Stimulated activated memory B cell treated with anti-CD40 and anti-IgM and Interleukin-4, amounts not matched to agents 10 μg/mL and 1 μg/mL and 100 μg/mL, for 72 hours (primary cell): Measurements from ENCODE around the gene MAP3K3.

ENCODE experiments used
- ATAC-seq: fragments of 150-1000 bp; cut with Tn5 transposase; 2 replicates; pipeline ENCODE4 v1.10.0; 2021
- H3K27ac Mint-ChIP-seq: one replicate; pipeline ENCODE4 v1.8.0; 2022; ENCODE audit warnings: mild to moderate bottlenecking, mixed read lengths
- H3K27me3 Mint-ChIP-seq: one replicate; pipeline ENCODE4 v1.8.0; 2022; ENCODE audit warnings: mixed read lengths
- H3K36me3 Mint-ChIP-seq: one replicate; pipeline ENCODE4 v1.8.0; 2022; ENCODE audit warnings: mixed read lengths
- H3K4me1 Mint-ChIP-seq: one replicate; pipeline ENCODE4 v1.8.0; 2022; ENCODE audit warnings: mixed read lengths
- H3K4me3 Mint-ChIP-seq: one replicate; pipeline ENCODE4 v1.8.0; 2022; ENCODE audit warnings: mild to moderate bottlenecking, moderate library complexity, mixed read lengths
- H3K9me3 Mint-ChIP-seq: one replicate; pipeline ENCODE4 v1.8.0; 2022; ENCODE audit warnings: mixed read lengths

MAP3K3 gene

GRCh38 chr17:63692195-63692816 is 70.1 kb downstream of the MAP3K3 start:
- Mint-ChIP-seq H3K36me3 (peaks cover 49% of the 10 kb centered on the region), H3K4me1 (peaks cover 61% of the 10 kb centered on the region), H3K27me3 (no peaks in the 10 kb centered on the region), H3K9me3 (no peaks in the 10 kb centered on the region), H3K4me3 (no peak overlapping the region), H3K27ac (peak overlapping the region; percentile 83)
- ATAC-seq, result no peak

DNA sequence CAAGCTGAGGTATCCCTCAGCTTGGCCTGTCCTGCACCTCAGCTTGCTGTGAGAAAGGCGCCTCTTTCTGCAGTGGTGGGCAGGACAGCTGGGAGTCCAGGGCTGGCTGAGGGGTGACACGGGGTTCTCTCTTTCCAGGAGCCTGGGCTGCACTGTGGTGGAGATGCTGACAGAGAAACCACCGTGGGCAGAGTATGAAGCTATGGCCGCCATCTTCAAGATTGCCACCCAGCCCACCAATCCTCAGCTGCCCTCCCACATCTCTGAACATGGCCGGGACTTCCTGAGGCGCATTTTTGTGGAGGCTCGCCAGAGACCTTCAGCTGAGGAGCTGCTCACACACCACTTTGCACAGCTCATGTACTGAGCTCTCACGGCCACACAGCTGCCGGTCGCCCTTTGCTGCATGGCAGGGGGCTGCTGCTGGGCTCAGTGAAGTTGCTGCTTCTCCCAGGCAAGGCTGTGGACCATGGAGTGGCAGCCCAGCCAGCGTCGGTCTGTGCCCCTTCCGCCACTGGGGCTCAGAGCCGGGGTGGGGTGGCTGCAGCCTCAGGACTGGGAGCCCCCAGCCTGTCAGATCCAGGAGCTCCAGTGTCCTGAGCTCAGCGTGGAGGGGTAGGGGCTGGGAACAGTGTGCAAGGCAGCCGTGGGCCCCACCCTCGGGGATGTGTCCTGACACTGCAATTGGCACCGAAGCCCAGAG is 71.3 kb downstream of the MAP3K3 start:
- peaks cover 57% of the 10 kb centered on the region for H3K36me3 Mint-ChIP-seq
- no peak overlapping the region for H3K4me3 Mint-ChIP-seq
- peak overlapping the region; percentile 83 for H3K27ac Mint-ChIP-seq

DNA sequence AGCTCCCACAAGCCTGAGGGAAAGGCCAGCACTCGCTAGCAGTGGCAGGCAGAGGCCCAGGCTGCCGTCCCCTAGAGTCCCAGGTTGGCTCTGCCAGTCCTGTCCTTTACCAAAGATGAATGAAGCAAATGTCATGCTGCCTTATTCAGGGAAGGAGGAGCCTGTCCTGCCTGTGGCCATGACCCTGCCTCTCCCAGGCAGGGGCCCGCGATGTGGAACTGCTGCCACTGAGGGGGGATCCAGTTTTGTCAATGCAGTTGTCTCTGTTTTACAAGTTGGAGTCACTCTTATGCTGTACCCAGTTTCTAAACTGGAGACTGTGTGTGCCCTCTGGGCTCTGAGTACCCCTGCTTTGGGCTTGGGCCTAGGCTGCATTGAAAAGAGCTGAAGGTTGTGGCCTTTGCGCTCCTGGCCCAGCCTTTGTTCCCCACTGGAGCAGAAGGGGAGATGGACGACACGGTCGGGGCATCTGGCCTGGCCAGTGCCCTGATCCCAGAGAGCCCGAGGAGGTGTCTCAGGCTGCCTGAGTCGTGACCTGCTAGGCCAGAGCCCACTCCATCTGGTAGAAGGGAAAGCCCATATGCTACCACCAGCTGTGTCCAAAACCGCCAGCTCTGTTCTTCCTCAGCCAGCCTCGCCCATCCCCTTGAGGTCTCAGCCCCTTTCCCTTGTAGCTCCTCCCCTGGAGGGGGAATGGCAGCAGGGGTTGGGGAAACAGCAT is 72.2 kb downstream of the MAP3K3 start:
- Mint-ChIP-seq H3K9me3 (no peaks in the 10 kb centered on the region), H3K36me3 (peaks cover 62% of the 10 kb centered on the region), H3K4me1 (peaks cover 57% of the 10 kb centered on the region), H3K4me3 (peak overlapping the region; percentile 62), H3K27ac (peak overlapping the region; percentile 83), H3K27me3 (no peaks in the 10 kb centered on the region)
- no peak for ATAC-seq

More for the DNA sequence above, 71.3 kb downstream of the MAP3K3 start:
- ATAC-seq, result no peak
- H3K27me3 Mint-ChIP-seq, result no peaks in the 10 kb centered on the region
- no peaks in the 10 kb centered on the region for H3K9me3 Mint-ChIP-seq
- H3K4me1 Mint-ChIP-seq, result peaks cover 62% of the 10 kb centered on the region

- peaks cover 60% of the 10 kb centered on the region for H3K36me3 Mint-ChIP-seq
- H3K27ac Mint-ChIP-seq, result peak overlapping the region; percentile 83
- ATAC-seq, result no peak
- H3K27me3 Mint-ChIP-seq, result no peaks in the 10 kb centered on the region
- H3K9me3 Mint-ChIP-seq, result no peaks in the 10 kb centered on the region
- H3K4me1 Mint-ChIP-seq, result peaks cover 57% of the 10 kb centered on the region
- peak overlapping the region; percentile 62 for H3K4me3 Mint-ChIP-seq
These were observed 72.9 kb downstream of the MAP3K3 start for GRCh38 chr17:63694950-63695773.

GRCh38 chr17:63695889-63696288 is 73.7 kb downstream of the MAP3K3 start:
- no peaks in the 10 kb centered on the region for H3K9me3 Mint-ChIP-seq
- H3K27me3 Mint-ChIP-seq, result no peaks in the 10 kb centered on the region
- peaks cover 59% of the 10 kb centered on the region for H3K4me1 Mint-ChIP-seq
- peak overlapping the region; percentile 83 for H3K27ac Mint-ChIP-seq
- H3K4me3 Mint-ChIP-seq, result peak overlapping the region; percentile 90
- H3K36me3 Mint-ChIP-seq, result peaks cover 53% of the 10 kb centered on the region
- ATAC-seq, result no peak

- Mint-ChIP-seq H3K4me3 (peak overlapping the region; percentile 90), H3K27ac (peak overlapping the region; percentile 83), H3K4me1 (peaks cover 65% of the 10 kb centered on the region), H3K27me3 (no peaks in the 10 kb centered on the region), H3K9me3 (no peaks in the 10 kb centered on the region), H3K36me3 (peaks cover 48% of the 10 kb centered on the region)
- no peak for ATAC-seq
These were observed 74.3 kb downstream of the MAP3K3 start for GRCh38 chr17:63696381-63696961.

DNA sequence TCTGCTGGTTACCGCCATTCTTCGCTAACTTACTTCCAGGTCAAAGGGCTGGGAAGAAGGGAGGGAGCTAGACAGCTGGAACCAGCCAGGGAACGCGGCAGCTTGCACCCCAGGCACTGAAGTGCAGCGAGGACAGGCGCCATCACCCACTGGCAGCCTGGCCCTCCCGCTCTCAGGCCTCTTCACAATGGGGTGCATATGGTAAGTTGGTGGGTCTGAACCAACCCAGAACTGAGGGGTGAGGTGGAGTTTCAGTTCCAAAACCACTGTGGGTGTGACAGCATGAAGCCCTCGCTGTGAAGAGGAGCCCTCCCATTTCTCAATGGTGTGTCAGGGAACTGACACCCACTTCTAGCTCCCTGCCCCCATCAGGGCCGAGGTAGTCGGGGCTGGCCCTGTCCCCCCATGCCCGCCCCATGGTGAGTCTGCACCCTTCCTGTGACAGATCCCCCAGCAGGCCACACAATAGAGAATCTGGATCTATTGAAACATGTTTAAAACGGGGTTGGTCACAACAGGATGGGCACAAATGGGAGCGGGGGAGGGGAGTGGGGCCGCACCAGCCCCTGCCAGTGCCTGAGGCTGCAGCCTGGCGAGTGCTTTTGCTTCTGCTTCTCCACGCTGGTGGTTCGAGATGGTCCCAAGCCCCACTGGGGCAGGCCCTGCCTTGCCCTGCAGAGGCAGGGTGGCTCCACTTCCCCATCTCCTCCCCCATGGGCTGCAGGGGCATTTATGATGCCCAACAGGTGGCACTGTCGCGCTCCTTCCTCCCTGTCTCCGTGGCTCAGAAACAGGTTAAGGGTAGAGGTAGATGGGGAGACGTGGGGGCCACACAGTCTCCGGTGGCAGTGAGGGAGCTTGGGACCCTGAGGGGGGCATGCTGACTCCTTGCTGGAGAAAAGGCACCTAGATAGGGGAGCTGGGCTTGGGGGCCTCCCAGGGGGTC is 75.4 kb downstream of the MAP3K3 start:
- Mint-ChIP-seq H3K9me3 (no peaks in the 10 kb centered on the region), H3K36me3 (peaks cover 50% of the 10 kb centered on the region), H3K27me3 (no peaks in the 10 kb centered on the region), H3K4me1 (peaks cover 75% of the 10 kb centered on the region), H3K4me3 (peak overlapping the region; percentile 90), H3K27ac (peak overlapping the region; percentile 83)
- peak; percentile 61 for ATAC-seq

DNA sequence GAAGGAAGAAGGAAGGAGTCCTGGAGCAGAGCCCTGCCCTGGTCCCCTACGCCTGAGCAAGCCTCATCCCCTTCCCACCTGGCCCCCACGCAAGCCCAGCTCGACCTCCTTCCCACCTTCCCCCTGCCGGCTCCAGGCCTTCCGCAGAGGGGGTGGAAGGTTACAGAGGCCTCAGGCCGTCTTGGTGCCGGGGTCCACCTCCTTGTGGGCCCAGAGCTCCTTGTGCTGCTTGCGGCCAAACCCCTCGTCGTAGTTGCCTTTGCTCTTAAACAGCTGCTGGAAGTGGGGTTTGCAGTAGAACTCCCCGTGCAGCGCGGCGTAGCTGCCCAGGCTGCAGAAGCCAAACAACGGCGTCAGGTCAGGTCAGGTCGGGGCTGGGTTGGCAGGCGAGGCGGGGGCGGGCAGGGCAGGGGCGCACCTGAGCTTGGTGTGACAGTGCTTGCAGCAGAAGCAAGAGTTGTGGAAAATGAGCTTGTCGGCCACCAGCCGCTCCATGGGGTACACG is 76.2 kb downstream of the MAP3K3 start:
- Mint-ChIP-seq H3K36me3 (peaks cover 51% of the 10 kb centered on the region), H3K27me3 (no peaks in the 10 kb centered on the region), H3K4me3 (peak overlapping the region; percentile 90)

GRCh38 chr17:63698886-63699637 is 76.8 kb downstream of the MAP3K3 start:
- Mint-ChIP-seq H3K27ac (peak overlapping the region; percentile 83), H3K4me3 (peak overlapping the region; percentile 90), H3K27me3 (no peaks in the 10 kb centered on the region), H3K4me1 (peaks cover 75% of the 10 kb centered on the region), H3K9me3 (no peaks in the 10 kb centered on the region), H3K36me3 (peaks cover 52% of the 10 kb centered on the region)
- peak; percentile 63 for ATAC-seq

More for the DNA sequence above, 76.2 kb downstream of the MAP3K3 start:
- Mint-ChIP-seq H3K27ac (peak overlapping the region; percentile 83), H3K4me1 (peaks cover 75% of the 10 kb centered on the region), H3K9me3 (no peaks in the 10 kb centered on the region)
- ATAC-seq, result no peak

DNA sequence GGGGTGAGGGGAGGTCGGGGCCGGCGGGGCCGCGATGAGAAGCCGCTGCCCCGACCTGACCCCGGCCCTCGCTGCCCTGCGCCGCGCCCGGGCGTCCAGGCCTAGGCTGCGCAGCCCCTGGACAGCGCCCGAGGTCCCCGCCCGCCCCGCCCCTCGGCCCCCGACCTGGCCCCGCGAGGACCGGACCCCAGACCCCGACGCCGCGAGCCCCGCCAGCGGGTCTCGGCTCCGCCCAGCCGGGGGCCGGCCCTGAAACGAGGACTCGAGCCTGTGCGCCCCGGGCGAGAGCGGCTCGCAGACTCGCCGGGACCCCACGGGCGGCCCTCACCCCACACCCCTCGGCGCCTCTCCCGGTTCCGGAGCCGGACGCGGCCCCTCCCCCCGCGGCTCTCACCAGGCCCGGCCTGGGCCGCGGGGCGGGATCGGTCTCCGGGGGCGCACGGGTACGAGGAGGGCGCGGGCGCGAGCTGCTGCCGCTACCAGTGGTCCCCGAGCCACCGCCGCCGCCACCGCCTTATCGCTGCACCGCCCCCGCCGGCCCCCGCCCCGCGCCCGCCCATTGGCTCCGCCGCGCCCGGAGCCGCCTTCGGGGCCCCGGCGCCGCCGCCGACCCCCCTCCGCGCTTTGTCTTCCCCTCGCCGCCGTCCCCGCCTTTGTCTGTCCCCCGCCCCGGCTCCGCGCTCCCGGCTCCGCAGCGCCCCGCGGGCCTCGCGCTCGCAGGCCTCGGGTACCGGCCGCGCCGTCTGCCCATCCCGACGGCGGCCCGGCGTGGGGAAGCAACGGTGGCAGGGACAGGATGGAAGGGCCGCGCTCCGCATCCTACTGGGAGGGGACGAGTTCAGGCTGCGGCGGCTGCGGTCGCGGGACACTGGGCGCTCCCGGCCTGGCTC is 77.7 kb downstream of the MAP3K3 start, which contains the start of gene LIMD2:
Gene LIMD2 (minus strand): TSS at position 488 of the 890 bp plus-strand sequence. CDS start 827 bp downstream, outside the sequence.
- H3K9me3 Mint-ChIP-seq, result no peaks in the 10 kb centered on the region
- ATAC-seq, result peak; percentile 53
- H3K36me3 Mint-ChIP-seq, result peaks cover 49% of the 10 kb centered on the region
- H3K27me3 Mint-ChIP-seq, result no peaks in the 10 kb centered on the region
- peak within 1 kb of the TSS; percentile 97 for H3K27ac Mint-ChIP-seq
- H3K4me3 Mint-ChIP-seq, result peak within 1 kb of the TSS; percentile 93
- H3K4me1 Mint-ChIP-seq, result peaks cover 69% of the 10 kb centered on the region

- H3K9me3 Mint-ChIP-seq, result no peaks in the 10 kb centered on the region
- peaks cover 69% of the 10 kb centered on the region for H3K4me1 Mint-ChIP-seq
- H3K27me3 Mint-ChIP-seq, result no peaks in the 10 kb centered on the region
- H3K4me3 Mint-ChIP-seq, result peak overlapping the region; percentile 93
- peak overlapping the region; percentile 97 for H3K27ac Mint-ChIP-seq
- H3K36me3 Mint-ChIP-seq, result peaks cover 47% of the 10 kb centered on the region
- peak; percentile 35 for ATAC-seq
These were observed 78.6 kb downstream of the MAP3K3 start for GRCh38 chr17:63700528-63701455.
